OCI-LY7 (cell line): ENCODE measurements around the gene ZBTB7A. TPM values are rescaled to one million over a fixed set of nuclear protein-coding genes. Genes with fewer than 3 reads are reported as not detected.

Experiments
- BruUV-seq: library from RNA; stranded (reverse); fragments of 400-500 nt; replicated peaks from 2 replicates; lab custom pipeline; 2021; lab: Mats Ljungman, UMichigan
- CTCF ChIA-PET: fragments of 300-600 bp; sonication (Branson Sonifier 250); formaldehyde crosslinking; loops from one replicate; lab custom pipeline; 2022; ENCODE audit warnings: antibody characterized with exemption; ENCODE audit not compliant: unreplicated experiment; lab: Charles Lee
- POLR2A ChIA-PET: fragments of 300-600 bp; sonication (Branson Sonifier 250); formaldehyde crosslinking; loops from one replicate; lab custom pipeline; 2022; ENCODE audit warnings: antibody characterized with exemption; lab: Charles Lee
- DNase-seq: peaks from one replicate; pipeline ENCODE4 v3.0.0-alpha.2; 2015; ENCODE audit warnings: low spot score
- H2AFZ ChIP-seq: fragments of 200-600 bp; sonication (generic), shearing (Covaris generic); 2 replicates; pipeline ENCODE4 v1.6.1; 2014; ENCODE audit warnings: mild to moderate bottlenecking, antibody characterized with exemption, low read length, moderate library complexity
- H3K27ac ChIP-seq: fragments of 200-600 bp; sonication (generic); 2 replicates; pipeline ENCODE4 v1.5.1; 2014; ENCODE audit warnings: mixed run types, low read depth, mild to moderate bottlenecking, moderate library complexity, low read length, inconsistent platforms; ENCODE audit not compliant: poor library complexity, severe bottlenecking
- H3K36me3 ChIP-seq: fragments of 200-600 bp; sonication (generic); 2 replicates; pipeline ENCODE4 v1.6.1; 2014; ENCODE audit warnings: mild to moderate bottlenecking, antibody characterized with exemption, low read length, moderate library complexity, mixed read lengths; ENCODE audit not compliant: insufficient read depth
- H3K4me1 ChIP-seq: fragments of 200-600 bp; sonication (generic); 2 replicates; pipeline ENCODE4 v1.5.1; 2014; ENCODE audit warnings: mild to moderate bottlenecking, low read length; ENCODE audit not compliant: insufficient read depth, poor library complexity, severe bottlenecking
- H3K4me2 ChIP-seq: fragments of 200-600 bp; sonication (generic); 2 replicates; pipeline ENCODE4 v1.6.1; 2014; ENCODE audit warnings: mild to moderate bottlenecking, low read length
- H3K4me3 ChIP-seq: fragments of 200-600 bp; sonication (generic); 2 replicates; pipeline ENCODE4 v1.5.1; 2014; ENCODE audit warnings: mild to moderate bottlenecking, low read depth, low read length; ENCODE audit not compliant: poor library complexity, severe bottlenecking
- H3K79me2 ChIP-seq: fragments of 200-600 bp; sonication (generic); 2 replicates; pipeline ENCODE4 v1.6.1; 2016; ENCODE audit warnings: low read depth, mild to moderate bottlenecking, low read length, moderate library complexity, mixed read lengths; ENCODE audit not compliant: insufficient read depth
- H3K9me2 ChIP-seq: fragments of 200-600 bp; sonication (generic); 2 replicates; pipeline ENCODE4 v1.6.1; 2016; ENCODE audit warnings: mild to moderate bottlenecking, low read length, mixed read lengths; ENCODE audit not compliant: insufficient read depth
- H3K9me3 ChIP-seq: fragments of 200-600 bp; sonication (generic); 2 replicates; pipeline ENCODE4 v1.6.1; 2014; ENCODE audit warnings: mild to moderate bottlenecking, mixed run types, low read length, mixed read lengths
- H4K20me1 ChIP-seq: fragments of 200-600 bp; sonication (generic); 2 replicates; pipeline ENCODE4 v1.6.1; 2014; ENCODE audit warnings: mild to moderate bottlenecking, antibody characterized with exemption, low read length, moderate library complexity, mixed read lengths; ENCODE audit not compliant: insufficient read depth
- EZH2phosphoT487 ChIP-seq: fragments of 200-600 bp; sonication (generic); IDR thresholded peaks from 2 replicates; pipeline ENCODE4 v1.6.1; 2018; ENCODE audit warnings: low read depth, borderline replicate concordance, mild to moderate bottlenecking, mixed run types, antibody characterized with exemption, low read length, moderate library complexity, mixed read lengths
- intact Hi-C: fragments of 100-400 bp; cut with micrococcal nuclease; formaldehyde crosslinking; loops from one replicate; pipeline ENCODE4 v1.10.0; 2022; ENCODE audit not compliant: unreplicated experiment
- total RNA-seq, 2 experiments: library from RNA; depleted of rRNA in 1 of 2; stranded (reverse); fragments of >200 nt in 1 of 2; shearing (Covaris generic) in 1 of 2; gene quantifications; 2 replicates each; pipeline ENCODE4 v1.2.3, GENCODE V29; 2014 to 2022
- TF ChIP-seq, protein P1 (sequence below): fragments of 200-600 bp; sonication (generic); conservative IDR thresholded peaks from 2 replicates; pipeline ENCODE4 v1.5.1; 2014; ENCODE audit warnings: mild to moderate bottlenecking, antibody characterized with exemption, low read length, moderate library complexity, mixed read lengths

ZBTB7A gene
- total RNA-seq, 2 experiments from 2014 or later, result 17.2 to 29.3 TPM

DNA sequence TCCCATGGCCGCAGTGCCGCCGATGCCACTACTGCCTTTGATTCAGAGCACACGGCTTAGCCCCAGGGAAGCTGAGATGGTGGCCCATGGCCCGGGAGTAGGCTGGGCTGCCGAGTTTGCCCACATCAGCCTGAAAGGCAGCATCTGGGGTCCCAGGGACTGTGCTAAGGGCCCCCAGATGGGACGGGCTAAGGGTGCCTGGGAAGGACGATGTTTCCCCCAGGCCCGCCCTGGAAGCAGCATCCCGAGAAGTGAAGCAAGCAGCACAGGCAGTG lies 34.7 kb upstream of the ZBTB7A start:
- Histone ChIP-seq H3K4me3 (no peak overlapping the region), H3K9me3 (no peaks in the 10 kb centered on the region), H3K79me2 (no peaks in the 10 kb centered on the region), H3K9me2 (no peaks in the 10 kb centered on the region), H3K27ac (no peak overlapping the region), H2AFZ (no peak overlapping the region), H3K4me1 (no peaks in the 10 kb centered on the region), H3K36me3 (peaks cover 69% of the 10 kb centered on the region), H4K20me1 (no peaks in the 10 kb centered on the region), H3K4me2 (no peak overlapping the region)
- CTCF ChIA-PET, result interaction anchor here (0.5 kb wide), 1 partner anchor 66 kb away, joined by 3 read pairs; no protein-coding TSS in a partner anchor
- no peak for DNase-seq
- TF ChIP-seq EZH2phosphoT487, result no peak
- TF ChIP-seq, protein P1, sequence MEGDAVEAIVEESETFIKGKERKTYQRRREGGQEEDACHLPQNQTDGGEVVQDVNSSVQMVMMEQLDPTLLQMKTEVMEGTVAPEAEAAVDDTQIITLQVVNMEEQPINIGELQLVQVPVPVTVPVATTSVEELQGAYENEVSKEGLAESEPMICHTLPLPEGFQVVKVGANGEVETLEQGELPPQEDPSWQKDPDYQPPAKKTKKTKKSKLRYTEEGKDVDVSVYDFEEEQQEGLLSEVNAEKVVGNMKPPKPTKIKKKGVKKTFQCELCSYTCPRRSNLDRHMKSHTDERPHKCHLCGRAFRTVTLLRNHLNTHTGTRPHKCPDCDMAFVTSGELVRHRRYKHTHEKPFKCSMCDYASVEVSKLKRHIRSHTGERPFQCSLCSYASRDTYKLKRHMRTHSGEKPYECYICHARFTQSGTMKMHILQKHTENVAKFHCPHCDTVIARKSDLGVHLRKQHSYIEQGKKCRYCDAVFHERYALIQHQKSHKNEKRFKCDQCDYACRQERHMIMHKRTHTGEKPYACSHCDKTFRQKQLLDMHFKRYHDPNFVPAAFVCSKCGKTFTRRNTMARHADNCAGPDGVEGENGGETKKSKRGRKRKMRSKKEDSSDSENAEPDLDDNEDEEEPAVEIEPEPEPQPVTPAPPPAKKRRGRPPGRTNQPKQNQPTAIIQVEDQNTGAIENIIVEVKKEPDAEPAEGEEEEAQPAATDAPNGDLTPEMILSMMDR, result no peak
- no TSS peak for BruUV-seq
- intact Hi-C loops, result no loop called here
- POLR2A ChIA-PET, result no interaction called here

DNA sequence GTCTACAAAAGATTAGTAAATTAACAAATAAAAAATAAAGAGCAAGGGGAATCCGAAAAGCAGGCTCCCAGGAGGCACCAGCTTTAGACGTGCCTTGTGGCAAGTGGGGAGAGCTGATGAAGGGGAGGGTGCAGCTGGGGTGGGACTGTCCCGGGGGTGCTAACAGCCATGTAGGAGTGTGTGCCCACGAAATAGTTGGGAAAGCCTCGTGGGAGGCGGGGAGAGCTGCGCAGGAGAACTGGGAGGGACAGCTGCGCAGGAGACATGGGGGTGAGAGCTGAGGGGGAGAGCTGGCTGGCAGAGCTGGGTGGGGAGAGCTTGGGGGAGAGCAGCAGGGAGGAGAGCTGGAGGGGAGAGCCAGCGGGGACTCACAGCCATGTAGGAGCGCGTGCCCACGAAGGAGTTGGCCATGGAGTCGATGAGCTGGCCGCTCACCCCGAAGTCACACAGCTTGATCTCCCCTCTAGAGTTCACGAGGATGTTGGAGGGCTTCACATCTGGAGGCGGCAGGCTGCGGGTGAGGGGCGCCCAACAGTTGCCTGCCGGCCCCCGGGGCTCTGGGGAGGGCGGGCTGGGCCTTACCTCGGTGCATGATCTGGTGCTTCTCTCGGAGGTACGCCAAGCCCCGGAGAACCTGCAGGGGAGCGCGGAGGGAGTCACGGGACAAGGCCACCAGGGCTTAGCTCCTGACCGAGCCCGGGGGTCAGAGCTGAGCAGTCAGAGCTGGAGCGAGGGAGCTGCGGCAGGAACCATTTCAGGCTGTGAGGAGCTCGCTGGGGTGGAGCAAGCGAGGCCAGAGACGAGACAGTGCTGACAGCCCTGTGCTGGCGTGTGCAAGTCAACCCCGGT lies 34.2 kb upstream of the ZBTB7A start:
- Histone ChIP-seq H3K27ac (no peak overlapping the region), H3K79me2 (no peaks in the 10 kb centered on the region), H3K4me2 (no peak overlapping the region), H3K9me2 (no peaks in the 10 kb centered on the region), H3K4me1 (no peaks in the 10 kb centered on the region), H3K4me3 (no peak overlapping the region), H4K20me1 (no peaks in the 10 kb centered on the region), H3K9me3 (no peaks in the 10 kb centered on the region), H2AFZ (no peak overlapping the region), H3K36me3 (peaks cover 69% of the 10 kb centered on the region)
- ChIA-PET POLR2A (interaction anchor here (0.6 kb wide), 1 partner anchor 9 kb away, joined by 3 read pairs; no protein-coding TSS in a partner anchor), CTCF (interaction anchor here (0.5 kb wide), 1 partner anchor 66 kb away, joined by 3 read pairs; no protein-coding TSS in a partner anchor)
- no TSS peak for BruUV-seq
- TF ChIP-seq, protein P1, result no peak
- TF ChIP-seq EZH2phosphoT487, result no peak
- no peak for DNase-seq
- intact Hi-C loops, result no loop called here
